22Rv1 (cell line): ENCODE measurements around the gene TRIOBP.

Experiments used
- CTCF ChIP-seq: fragments of 450-650 bp; IDR thresholded peaks from 2 replicates; pipeline ENCODE4 v1.5.1; 2017; ENCODE audit warnings: mild to moderate bottlenecking
- ZFX ChIP-seq: fragments of 450-650 bp; IDR thresholded peaks from 2 replicates; pipeline ENCODE4 v1.6.1; 2017; ENCODE audit warnings: antibody characterized with exemption, borderline replicate concordance

GRCh38 chr22:37816543-37817180 is 119.8 kb downstream of the TRIOBP start:
- TF ChIP-seq CTCF (no peak), ZFX (no peak)
